GM23248 (cell line): ENCODE measurements around the gene PRLR.

Experiments used
- EZH2 ChIP-seq: fragments of 200-600 bp; sonication (generic); IDR thresholded peaks from 2 replicates; pipeline ENCODE4 v1.6.1; 2018; ENCODE audit warnings: antibody characterized with exemption, mild to moderate bottlenecking; ENCODE audit not compliant: insufficient read depth, poor library complexity, severe bottlenecking
- EZH2phosphoT487 ChIP-seq: fragments of 200-600 bp; sonication (generic); IDR thresholded peaks from 2 replicates; pipeline ENCODE4 v1.6.1; 2018; ENCODE audit warnings: antibody characterized with exemption, moderate library complexity, mild to moderate bottlenecking, low read depth; ENCODE audit not compliant: insufficient read depth

- TF ChIP-seq EZH2phosphoT487 (no peak), EZH2 (no peak)
These were observed 98.6 kb downstream of the PRLR start for GRCh38 chr5:35131723-35132122.
